Putamen (tissue), 1 donor: ENCODE measurements around the gene ADGRL1.

Experiments
- DNase-seq: peaks from one replicate; pipeline ENCODE4 v3.0.0-alpha.2; 2016; ENCODE audit warnings: low spot score

Gene ADGRL1

DNA sequence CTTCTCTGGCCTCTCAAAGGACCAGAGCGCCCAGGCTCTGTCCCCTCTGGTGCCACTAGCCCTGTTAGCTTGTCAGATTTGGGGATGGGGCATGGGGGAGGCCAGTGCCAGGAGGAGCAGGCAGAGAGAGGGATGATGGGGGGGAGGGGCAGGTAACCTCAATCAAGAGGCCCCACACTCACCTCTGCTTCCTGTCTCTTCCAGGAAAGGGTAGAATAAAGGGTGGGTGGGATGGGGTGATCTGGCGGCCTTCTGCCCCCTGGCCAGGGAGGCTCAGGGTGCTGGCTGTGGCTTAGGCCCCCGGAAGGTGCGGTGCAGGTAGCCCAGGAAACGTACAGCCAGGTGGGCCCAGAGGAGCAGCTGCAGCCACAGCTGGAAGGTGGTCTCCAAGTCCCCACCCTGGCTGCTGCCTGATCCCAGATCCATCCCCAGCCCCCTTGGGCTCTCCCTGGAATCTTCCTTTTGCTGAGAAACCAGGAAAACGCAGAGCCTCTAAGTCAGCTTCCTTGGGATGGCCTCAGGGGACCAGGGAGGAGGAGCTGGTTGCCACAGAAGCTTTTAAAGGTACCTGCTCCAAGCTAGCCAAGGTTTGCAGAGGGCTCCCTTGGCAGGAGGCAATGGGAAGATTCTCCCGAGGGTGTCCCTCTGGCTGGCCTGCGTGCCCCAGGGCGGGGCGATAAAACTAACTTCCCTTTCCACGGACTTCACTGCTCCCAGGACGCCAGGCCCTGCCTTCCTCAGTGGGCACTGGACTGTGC, 93.7 kb downstream of the ADGRL1 start:
- DNase-seq = no peak

- DNase-seq = no peak
Measured at GRCh38 chr19:14111486-14111885, 94.5 kb downstream of the ADGRL1 start.

DNA sequence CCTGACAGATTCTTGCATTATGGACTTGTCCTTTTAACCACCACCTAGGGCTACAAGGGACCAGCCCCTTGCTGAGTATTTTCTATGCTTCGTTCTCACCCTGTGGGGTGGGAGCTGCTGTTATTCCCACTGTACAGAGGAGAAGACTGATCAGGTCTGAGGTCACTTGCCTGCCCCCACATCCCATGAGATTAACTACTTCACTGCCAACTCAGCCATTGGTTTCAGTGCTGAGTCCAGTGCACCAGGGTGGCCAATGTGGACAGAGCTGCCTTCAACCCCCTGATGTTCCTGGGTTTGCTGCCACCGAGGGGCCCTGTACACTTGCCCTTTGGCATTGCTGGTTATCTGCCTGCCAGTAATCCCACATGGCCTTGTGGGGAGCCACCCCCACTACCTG, 95.3 kb downstream of the ADGRL1 start:
- no peak for DNase-seq

GRCh38 chr19:14107581-14108461, 98.1 kb downstream of the ADGRL1 start:
- no peak for DNase-seq

- DNase-seq = no peak
Measured at GRCh38 chr19:14106840-14107239, 99.1 kb downstream of the ADGRL1 start.

DNA sequence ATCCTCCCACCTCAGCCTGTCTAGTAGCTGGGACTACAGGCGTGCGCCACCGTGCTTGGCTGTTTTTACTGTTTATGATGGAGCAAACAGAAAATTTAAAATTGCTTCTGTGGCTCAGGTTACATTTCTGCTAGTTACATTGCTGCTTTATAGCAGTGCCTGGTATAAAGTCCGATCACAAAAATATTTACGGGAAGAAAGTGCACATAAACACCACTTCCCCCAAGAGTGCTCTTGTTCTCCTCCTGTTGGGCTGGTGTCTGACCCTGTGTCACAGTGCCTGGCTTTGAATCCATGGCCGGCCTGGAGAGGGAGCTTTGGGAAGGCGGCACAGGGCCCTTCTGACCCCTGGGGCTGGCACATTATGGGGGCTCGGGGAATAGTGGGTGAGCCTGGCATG, 100.3 kb downstream of the ADGRL1 start:
- no peak for DNase-seq

GRCh38 chr19:14103310-14103709, 102.7 kb downstream of the ADGRL1 start:
- DNase-seq = no peak

DNA sequence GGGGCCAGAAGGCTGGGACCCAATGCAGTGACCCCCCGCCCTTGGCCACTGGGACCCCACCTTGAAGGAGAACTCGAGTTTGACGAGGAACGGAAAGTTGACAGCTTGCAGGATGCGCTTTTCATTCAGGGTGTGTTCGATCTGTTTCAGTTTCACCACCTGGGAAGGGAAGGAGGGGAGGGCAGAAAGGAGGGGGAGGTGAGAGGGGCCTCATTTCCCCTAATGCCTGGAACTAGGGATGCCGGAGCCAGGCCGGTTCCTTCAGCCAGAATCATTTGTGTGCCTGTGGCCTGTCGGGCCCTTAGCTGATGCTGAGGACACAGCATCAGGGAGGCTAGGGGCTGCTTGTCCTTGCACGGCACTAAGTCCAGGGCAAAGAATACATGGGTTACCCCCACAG, 103.2 kb downstream of the ADGRL1 start:
- no peak for DNase-seq

DNA sequence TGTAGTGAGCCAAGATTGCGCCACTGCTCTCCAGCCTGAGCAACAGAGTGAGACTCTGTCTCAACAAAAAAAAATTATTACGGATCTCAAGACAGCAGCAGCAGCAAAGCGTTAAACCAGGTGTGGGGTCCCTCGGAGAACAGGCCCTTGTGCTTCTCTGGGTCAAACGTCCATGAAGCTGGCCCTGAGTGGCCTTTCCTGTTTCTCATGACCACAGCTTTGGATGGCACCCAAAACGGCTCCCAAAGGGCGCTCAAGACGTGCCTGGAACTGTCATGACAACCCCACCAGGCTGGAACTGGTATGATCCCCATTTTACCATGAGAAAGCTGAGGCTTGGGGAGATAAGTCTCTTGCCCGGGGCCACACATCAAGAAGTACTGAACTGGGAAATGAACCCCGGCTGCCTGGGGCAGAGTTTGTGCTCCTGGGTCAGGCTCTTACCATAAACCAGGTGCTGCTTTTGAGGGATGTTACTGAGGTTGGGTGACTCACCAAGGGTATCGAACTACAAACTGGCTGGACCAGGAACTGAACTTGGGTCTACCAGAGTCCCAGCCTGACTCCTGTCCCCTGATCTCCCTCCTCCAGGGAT, 103.8 kb downstream of the ADGRL1 start:
- no peak for DNase-seq

DNA sequence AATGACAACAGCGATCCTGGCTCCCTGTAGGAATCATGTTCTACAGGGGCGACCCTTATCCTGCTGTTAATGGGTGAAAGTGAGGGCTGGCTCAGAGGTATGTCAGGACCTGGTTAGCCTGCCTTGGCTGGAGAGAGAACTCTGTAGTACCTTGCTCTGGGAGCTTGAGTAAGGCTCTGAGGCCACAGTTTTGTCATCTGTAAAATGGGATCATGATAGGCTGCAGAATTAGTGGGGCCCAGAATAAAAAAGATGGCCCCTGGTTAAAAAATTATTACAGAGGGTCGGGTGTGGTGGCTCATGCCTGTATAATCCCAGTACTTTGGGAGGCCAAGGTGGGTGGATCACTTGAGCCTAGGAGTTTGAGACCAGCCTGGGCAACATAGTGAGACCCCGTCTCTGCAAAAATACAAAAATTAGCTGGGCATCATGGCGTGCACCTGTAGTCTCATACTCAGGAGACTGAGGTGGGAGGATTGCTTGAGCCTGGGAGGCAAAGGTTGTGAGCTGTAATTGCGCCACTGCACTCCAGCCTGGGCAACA, 104.9 kb downstream of the ADGRL1 start:
- no peak for DNase-seq
